DOHH2 (cell line): Measurements from ENCODE around the gene MYH15.

Experiments
- EZH2phosphoT487 ChIP-seq: fragments of 200-600 bp; sonication (generic); IDR thresholded peaks from 2 replicates; pipeline ENCODE4 v1.6.1; 2017; ENCODE audit warnings: borderline replicate concordance, mild to moderate bottlenecking, antibody characterized with exemption, low read length, moderate library complexity, mixed read lengths
- TF ChIP-seq, protein P1 (sequence below): fragments of 200-600 bp; sonication (generic); IDR thresholded peaks from one replicate; pipeline ENCODE4 v1.5.1; 2014; ENCODE audit warnings: antibody characterized with exemption, mild to moderate bottlenecking, low read depth, low read length; ENCODE audit not compliant: poor library complexity, severe bottlenecking

DNA sequence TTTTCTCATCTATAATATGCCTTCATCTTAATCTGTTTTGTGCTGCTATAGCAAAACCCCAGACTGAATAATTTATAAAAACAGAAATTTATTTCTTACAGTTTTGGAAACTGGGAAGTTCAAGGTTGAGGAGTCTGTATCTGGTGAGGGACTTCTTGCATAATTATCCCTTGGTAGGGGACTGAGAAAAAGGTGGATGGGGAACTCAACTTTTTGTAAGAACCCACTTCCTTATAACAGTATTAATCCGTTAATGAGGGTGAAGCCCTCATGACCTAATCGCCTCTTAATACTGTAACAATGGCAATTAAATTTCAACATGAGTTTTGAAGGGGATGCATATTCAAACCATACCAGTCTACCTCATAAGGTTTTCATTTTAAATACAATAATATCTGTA, 17.4 kb upstream of the MYH15 start:
- TF ChIP-seq, protein P1, sequence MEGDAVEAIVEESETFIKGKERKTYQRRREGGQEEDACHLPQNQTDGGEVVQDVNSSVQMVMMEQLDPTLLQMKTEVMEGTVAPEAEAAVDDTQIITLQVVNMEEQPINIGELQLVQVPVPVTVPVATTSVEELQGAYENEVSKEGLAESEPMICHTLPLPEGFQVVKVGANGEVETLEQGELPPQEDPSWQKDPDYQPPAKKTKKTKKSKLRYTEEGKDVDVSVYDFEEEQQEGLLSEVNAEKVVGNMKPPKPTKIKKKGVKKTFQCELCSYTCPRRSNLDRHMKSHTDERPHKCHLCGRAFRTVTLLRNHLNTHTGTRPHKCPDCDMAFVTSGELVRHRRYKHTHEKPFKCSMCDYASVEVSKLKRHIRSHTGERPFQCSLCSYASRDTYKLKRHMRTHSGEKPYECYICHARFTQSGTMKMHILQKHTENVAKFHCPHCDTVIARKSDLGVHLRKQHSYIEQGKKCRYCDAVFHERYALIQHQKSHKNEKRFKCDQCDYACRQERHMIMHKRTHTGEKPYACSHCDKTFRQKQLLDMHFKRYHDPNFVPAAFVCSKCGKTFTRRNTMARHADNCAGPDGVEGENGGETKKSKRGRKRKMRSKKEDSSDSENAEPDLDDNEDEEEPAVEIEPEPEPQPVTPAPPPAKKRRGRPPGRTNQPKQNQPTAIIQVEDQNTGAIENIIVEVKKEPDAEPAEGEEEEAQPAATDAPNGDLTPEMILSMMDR: no peak
- no peak for TF ChIP-seq EZH2phosphoT487
